Body of pancreas (tissue), 4 donors: ENCODE data around the gene RBM10. TPM values are rescaled to one million over a fixed set of nuclear protein-coding genes. Genes with fewer than 3 reads are reported as not detected.

Experiments used
- ATAC-seq: fragments of 150-250 bp; one replicate; pipeline ENCODE4 v1.9.1; 2016
- DNase-seq, 4 donors: peaks; one replicate each; pipeline ENCODE4 v3.0.0-alpha.2; 2019
- H3K27ac ChIP-seq, 4 donors: fragments of 200-600 bp; sonication (generic); 1 replicate in 3 of 4; 2 replicates in 1 of 4; pipeline versions ENCODE4 v1.5.1 to v1.6.1; 2016 to 2019; ENCODE audit warnings: mild to moderate bottlenecking in 1 of 4, mixed read lengths in 1 of 4, moderate library complexity in 1 of 4
- H3K27me3 ChIP-seq, 2 donors: fragments of 200-600 bp; sonication (generic); one replicate each; pipeline ENCODE4 v1.6.0; 2016; ENCODE audit warnings: mild to moderate bottlenecking in 1 of 2
- H3K36me3 ChIP-seq, 2 donors: fragments of 200-600 bp; sonication (generic); replicated peaks in 1 of 2; 2 replicates each; pipeline ENCODE4 v1.5.1; 2016; ENCODE audit warnings: low read depth in 2 of 2; ENCODE audit not compliant: insufficient read depth in 1 of 2
- H3K4me1 ChIP-seq: fragments of 200-600 bp; sonication (generic); one replicate; pipeline ENCODE4 v1.6.0; 2016
- H3K4me3 ChIP-seq, 2 donors: fragments of 200-600 bp; sonication (generic); 1 replicate in 1 of 2; 2 replicates in 1 of 2; pipeline ENCODE4 v1.5.1; 2016 to 2019
- H3K9me3 ChIP-seq, 3 donors: fragments of 200-600 bp; sonication (generic); 1 replicate in 2 of 3; 2 replicates in 1 of 3; pipeline ENCODE4 v1.5.1; 2016
- POLR2A ChIP-seq, 3 donors: fragments of 450-650 bp; IDR thresholded peaks; one replicate each; pipeline ENCODE4 v1.6.1; 2016; ENCODE audit warnings: antibody characterized with exemption in 3 of 3, mild to moderate bottlenecking in 2 of 3
- WGBS, 2 donors: methylation state at CpG; one replicate each; pipeline ENCODE4 v1.1.5; 2017; 5-methylcytosine and 5-hydroxymethylcytosine counted together
- intact Hi-C: fragments of 100-400 bp; cut with DNase I; formaldehyde crosslinking; loops from one replicate; pipeline ENCODE4 v1.15.1; 2023
- total RNA-seq, 2 donors: library from RNA; depleted of rRNA; stranded (reverse); fragments of >200 nt; gene quantifications; one replicate each; pipeline ENCODE4 v1.1.0, GENCODE V29; 2016
- TF ChIP-seq, protein P1 (sequence below), 7 experiments: fragments of 450-650 bp in 4 of 7; fragments of 200-600 bp in 3 of 7; sonication (generic) in 3 of 7; IDR thresholded peaks; one replicate each; pipeline ENCODE4 v1.5.1; 2016 to 2019; ENCODE audit warnings: antibody characterized with exemption in 7 of 7

RBM10 gene
- total RNA-seq, 2 donors from 2014 or later: 16.1 to 29.0 TPM

DNA sequence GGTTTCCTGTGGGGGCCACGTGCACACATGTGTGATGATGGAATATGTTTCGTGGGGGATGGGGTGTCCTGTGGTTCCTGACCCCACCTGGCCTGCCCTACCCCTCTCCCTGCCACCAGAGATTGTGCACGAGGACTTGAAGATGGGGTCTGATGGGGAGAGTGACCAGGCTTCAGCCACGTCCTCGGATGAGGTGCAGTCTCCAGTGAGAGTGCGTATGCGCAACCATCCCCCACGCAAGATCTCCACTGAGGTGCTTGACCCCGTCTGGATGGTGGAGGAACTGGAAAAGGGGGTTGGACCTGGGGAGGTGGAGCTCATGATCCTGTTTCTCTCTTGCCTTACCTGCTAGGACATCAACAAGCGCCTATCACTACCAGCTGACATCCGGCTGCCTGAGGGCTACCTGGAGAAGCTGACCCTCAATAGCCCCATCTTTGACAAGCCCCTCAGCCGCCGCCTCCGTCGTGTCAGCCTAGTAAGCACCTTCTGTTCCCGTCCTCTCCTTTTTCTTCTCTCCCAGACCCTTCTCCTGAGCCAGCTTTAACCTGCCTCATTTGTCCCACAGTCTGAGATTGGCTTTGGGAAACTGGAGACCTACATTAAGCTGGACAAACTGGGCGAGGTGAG is 79.4 kb downstream of the RBM10 start:
- TF ChIP-seq POLR2A (IDR thresholded peaks at IDR 0.05): no peak
- TF ChIP-seq, protein P1, sequence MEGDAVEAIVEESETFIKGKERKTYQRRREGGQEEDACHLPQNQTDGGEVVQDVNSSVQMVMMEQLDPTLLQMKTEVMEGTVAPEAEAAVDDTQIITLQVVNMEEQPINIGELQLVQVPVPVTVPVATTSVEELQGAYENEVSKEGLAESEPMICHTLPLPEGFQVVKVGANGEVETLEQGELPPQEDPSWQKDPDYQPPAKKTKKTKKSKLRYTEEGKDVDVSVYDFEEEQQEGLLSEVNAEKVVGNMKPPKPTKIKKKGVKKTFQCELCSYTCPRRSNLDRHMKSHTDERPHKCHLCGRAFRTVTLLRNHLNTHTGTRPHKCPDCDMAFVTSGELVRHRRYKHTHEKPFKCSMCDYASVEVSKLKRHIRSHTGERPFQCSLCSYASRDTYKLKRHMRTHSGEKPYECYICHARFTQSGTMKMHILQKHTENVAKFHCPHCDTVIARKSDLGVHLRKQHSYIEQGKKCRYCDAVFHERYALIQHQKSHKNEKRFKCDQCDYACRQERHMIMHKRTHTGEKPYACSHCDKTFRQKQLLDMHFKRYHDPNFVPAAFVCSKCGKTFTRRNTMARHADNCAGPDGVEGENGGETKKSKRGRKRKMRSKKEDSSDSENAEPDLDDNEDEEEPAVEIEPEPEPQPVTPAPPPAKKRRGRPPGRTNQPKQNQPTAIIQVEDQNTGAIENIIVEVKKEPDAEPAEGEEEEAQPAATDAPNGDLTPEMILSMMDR (IDR thresholded peaks at IDR 0.05): no peak
- WGBS, 2 donors: 85 to 89% methylated on average over 10 to 14 of the region's 17 CpGs
- H3K36me3 ChIP-seq: peaks cover 0 to 11% of the 10 kb centered on the region in 2 donors
- ATAC-seq: no peak
- H3K9me3 ChIP-seq: no peaks in the 10 kb centered on the region
- no peaks in the 10 kb centered on the region for H3K27me3 ChIP-seq
- no peak overlapping the region for H3K4me3 ChIP-seq
- H3K4me1 ChIP-seq: peaks cover 19% of the 10 kb centered on the region
- intact Hi-C loops: no loop called here
- no peak overlapping the region for H3K27ac ChIP-seq
- peak in 1 of 4 donors; percentile 2 for DNase-seq

DNA sequence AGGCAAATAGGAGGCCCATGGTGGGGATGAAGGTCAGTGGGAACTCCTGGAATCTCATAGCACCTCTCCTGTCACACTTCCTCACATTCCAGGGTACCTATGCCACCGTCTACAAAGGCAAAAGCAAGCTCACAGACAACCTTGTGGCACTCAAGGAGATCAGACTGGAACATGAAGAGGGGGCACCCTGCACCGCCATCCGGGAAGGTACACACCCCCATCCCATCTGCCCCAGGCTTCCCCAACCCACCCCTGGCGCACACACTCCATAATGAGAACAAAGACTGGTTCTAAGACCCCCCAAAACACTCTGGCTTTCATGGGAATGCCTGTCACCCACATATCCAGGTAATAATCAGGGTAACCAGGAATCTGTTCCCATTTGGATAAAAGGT is 79.9 kb downstream of the RBM10 start:
- no peaks in the 10 kb centered on the region for H3K9me3 ChIP-seq
- H3K36me3 ChIP-seq: peaks cover 0 to 11% of the 10 kb centered on the region in 2 donors
- H3K27me3 ChIP-seq: no peaks in the 10 kb centered on the region
- H3K27ac ChIP-seq: no peak overlapping the region
- WGBS, 2 donors: 100% methylated on average over 1 to 2 of the region's 4 CpGs
- no peak for ATAC-seq
- peaks cover 15% of the 10 kb centered on the region for H3K4me1 ChIP-seq
- H3K4me3 ChIP-seq: no peak overlapping the region
- peak in 1 of 4 donors; percentile 2 for DNase-seq
- intact Hi-C loops: no loop called here
- TF ChIP-seq, protein P1 (IDR thresholded peaks at IDR 0.05): no peak
- no peak for TF ChIP-seq POLR2A (IDR thresholded peaks at IDR 0.05)

DNA sequence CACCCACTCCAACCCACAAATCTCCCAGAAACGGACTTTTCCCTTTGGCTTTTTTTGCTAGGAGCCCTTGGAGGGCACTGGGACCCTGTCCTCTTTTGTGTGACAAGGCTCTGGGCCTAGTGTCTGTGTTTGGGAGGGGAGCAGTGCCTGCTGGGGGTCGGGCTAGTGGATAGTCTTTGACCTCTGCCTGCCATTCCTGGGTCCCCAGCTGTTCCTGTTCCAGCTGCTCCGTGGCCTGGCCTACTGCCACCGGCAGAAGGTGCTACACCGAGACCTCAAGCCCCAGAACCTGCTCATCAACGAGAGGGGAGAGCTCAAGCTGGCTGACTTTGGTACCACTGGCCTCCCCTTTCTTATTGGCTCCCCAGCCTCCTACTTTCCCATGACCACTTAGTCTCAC is 81.0 kb downstream of the RBM10 start:
- 67 to 80% methylated on average over 1 to 3 of the region's 6 CpGs for WGBS, 2 donors
- H3K9me3 ChIP-seq: no peaks in the 10 kb centered on the region
- H3K27ac ChIP-seq: no peak overlapping the region
- intact Hi-C loops: no loop called here
- peaks cover 4% of the 10 kb centered on the region for H3K4me1 ChIP-seq
- DNase-seq (peak in 1 of 4 donors; percentile 6), ATAC-seq (no peak)
- TF ChIP-seq POLR2A (IDR thresholded peaks at IDR 0.05): no peak
- TF ChIP-seq, protein P1 (IDR thresholded peaks at IDR 0.05): no peak
- H3K36me3 ChIP-seq: peaks cover 0 to 11% of the 10 kb centered on the region in 2 donors
- H3K27me3 ChIP-seq: no peaks in the 10 kb centered on the region
- no peak overlapping the region for H3K4me3 ChIP-seq

- 83 to 92% methylated on average over 7 to 16 of the region's 19 CpGs for WGBS, 2 donors
These were observed 81.7 kb downstream of the RBM10 start for GRCh38 chrX:47226531-47227333.

More at GRCh38 chrX:47226531-47227333, 81.7 kb downstream of the RBM10 start:
- intact Hi-C loops: no loop called here
- Histone ChIP-seq H3K27me3 (no peaks in the 10 kb centered on the region), H3K4me3 (no peak overlapping the region), H3K27ac (no peak overlapping the region), H3K4me1 (no peaks in the 10 kb centered on the region), H3K9me3 (no peaks in the 10 kb centered on the region), H3K36me3 (peaks cover 0 to 11% of the 10 kb centered on the region in 2 donors)
- ATAC-seq: no peak
- no peak for TF ChIP-seq POLR2A (IDR thresholded peaks at IDR 0.05)
- TF ChIP-seq, protein P1 (IDR thresholded peaks at IDR 0.05): no peak
- DNase-seq: peak in 1 of 4 donors; percentile 1
